GM18858 (cell line): ENCODE measurements around the gene ZNF609.
"Not testable (repeated sequence)": the region's sequence is repeated elsewhere in the genome, so short reads cannot be mapped to it uniquely, and the experiment has no call there.

ENCODE experiments used
- ATAC-seq: cut with Tn5 transposase; IDR thresholded peaks from one replicate; pipeline ENCODE4 v1.9.1; 2021; ENCODE audit not compliant: unreplicated experiment

ZNF609 gene

GRCh38 chr15:64580696-64581407 lies 120.5 kb downstream of the ZNF609 start:
- ATAC-seq = no peak

- no peak for ATAC-seq
These were observed 121.0 kb downstream of the ZNF609 start for GRCh38 chr15:64581408-64581761.

GRCh38 chr15:64582202-64582601 lies 121.8 kb downstream of the ZNF609 start:
- no peak for ATAC-seq

- no peak for ATAC-seq
These were observed 123.1 kb downstream of the ZNF609 start for GRCh38 chr15:64583519-64583918.

- ATAC-seq = no peak
These were observed 123.6 kb downstream of the ZNF609 start for GRCh38 chr15:64583983-64584382.

GRCh38 chr15:64586259-64586870 lies 126.0 kb downstream of the ZNF609 start:
- no peak for ATAC-seq

GRCh38 chr15:64586984-64587383 lies 126.6 kb downstream of the ZNF609 start:
- no peak for ATAC-seq

GRCh38 chr15:64589435-64590084 lies 129.2 kb downstream of the ZNF609 start:
- no peak for ATAC-seq

- not testable (repeated sequence) for ATAC-seq
These were observed 132.5 kb downstream of the ZNF609 start for GRCh38 chr15:64592845-64593244.

- ATAC-seq = no peak
These were observed 136.5 kb downstream of the ZNF609 start for GRCh38 chr15:64596701-64597476.

- ATAC-seq = no peak
These were observed 137.1 kb downstream of the ZNF609 start for GRCh38 chr15:64597477-64597822.

GRCh38 chr15:64599226-64599625 lies 138.8 kb downstream of the ZNF609 start:
- ATAC-seq = no peak

GRCh38 chr15:64599716-64600115 lies 139.3 kb downstream of the ZNF609 start:
- ATAC-seq = no peak

GRCh38 chr15:64600794-64601193 lies 140.4 kb downstream of the ZNF609 start:
- no peak for ATAC-seq

- ATAC-seq = no peak
These were observed 143.9 kb downstream of the ZNF609 start for GRCh38 chr15:64604319-64604718.

GRCh38 chr15:64607416-64607815 lies 147.0 kb downstream of the ZNF609 start:
- ATAC-seq = not testable (repeated sequence)

- no peak for ATAC-seq
These were observed 150.0 kb downstream of the ZNF609 start for GRCh38 chr15:64610257-64610919.

- ATAC-seq = no peak
These were observed 150.8 kb downstream of the ZNF609 start for GRCh38 chr15:64611085-64611725.

GRCh38 chr15:64614519-64614918 lies 154.1 kb downstream of the ZNF609 start:
- no peak for ATAC-seq

- ATAC-seq = no peak
These were observed 157.3 kb downstream of the ZNF609 start for GRCh38 chr15:64617727-64618126.

GRCh38 chr15:64618138-64618537 lies 157.8 kb downstream of the ZNF609 start:
- ATAC-seq = no peak
